ENCODE results near the gene DGCR8.

Gene DGCR8

GRCh38 chr22:20052309-20053259 is 27.5 kb upstream of the DGCR8 start:
- in situ Hi-C loops (cut with MboI; ENCODE audit: low sequenced_read_pairs) = no loop called here

GRCh38 chr22:20053407-20054033 is 26.5 kb upstream of the DGCR8 start:
- in situ Hi-C loops (cut with MboI; ENCODE audit: low sequenced_read_pairs) = no loop called here

GRCh38 chr22:20054034-20054427 is 26.0 kb upstream of the DGCR8 start:
- in situ Hi-C loops (cut with MboI; ENCODE audit: low sequenced_read_pairs) = no loop called here

- in situ Hi-C loops (cut with MboI; ENCODE audit: low sequenced_read_pairs) = no loop called here
These were observed 25.6 kb upstream of the DGCR8 start for GRCh38 chr22:20054485-20054884.

- in situ Hi-C loops (cut with MboI; ENCODE audit: low sequenced_read_pairs) = no loop called here
These were observed 24.9 kb upstream of the DGCR8 start for GRCh38 chr22:20055144-20055543.

GRCh38 chr22:20055654-20056053 is 24.4 kb upstream of the DGCR8 start:
- in situ Hi-C loops (cut with MboI; ENCODE audit: low sequenced_read_pairs) = no loop called here

GRCh38 chr22:20056161-20056560 is 23.9 kb upstream of the DGCR8 start:
- in situ Hi-C loops (cut with MboI; ENCODE audit: low sequenced_read_pairs) = no loop called here

GRCh38 chr22:20056696-20057386 is 23.2 kb upstream of the DGCR8 start:
- in situ Hi-C loops (cut with MboI; ENCODE audit: low sequenced_read_pairs) = no loop called here

- in situ Hi-C loops (cut with MboI; ENCODE audit: low sequenced_read_pairs) = no loop called here
These were observed 22.3 kb upstream of the DGCR8 start for GRCh38 chr22:20057596-20058268.

- in situ Hi-C loops (cut with MboI; ENCODE audit: low sequenced_read_pairs) = no loop called here
These were observed 20.9 kb upstream of the DGCR8 start for GRCh38 chr22:20058989-20059770.

- in situ Hi-C loops (cut with MboI; ENCODE audit: low sequenced_read_pairs) = no loop called here
These were observed 19.2 kb upstream of the DGCR8 start for GRCh38 chr22:20060700-20061480.

- in situ Hi-C loops (cut with MboI; ENCODE audit: low sequenced_read_pairs) = no loop called here
These were observed 18.6 kb upstream of the DGCR8 start for GRCh38 chr22:20061481-20061861.

- in situ Hi-C loops (cut with MboI; ENCODE audit: low sequenced_read_pairs) = no loop called here
These were observed 17.8 kb upstream of the DGCR8 start for GRCh38 chr22:20062043-20062765.

- in situ Hi-C loops (cut with MboI; ENCODE audit: low sequenced_read_pairs) = no loop called here
These were observed 17.3 kb upstream of the DGCR8 start for GRCh38 chr22:20062766-20063083.

GRCh38 chr22:20063271-20064139 is 16.5 kb upstream of the DGCR8 start:
- in situ Hi-C loops (cut with MboI; ENCODE audit: low sequenced_read_pairs) = no loop called here

- in situ Hi-C loops (cut with MboI; ENCODE audit: low sequenced_read_pairs) = no loop called here
These were observed 15.9 kb upstream of the DGCR8 start for GRCh38 chr22:20064140-20064480.

- in situ Hi-C loops (cut with MboI; ENCODE audit: low sequenced_read_pairs) = no loop called here
These were observed 15.3 kb upstream of the DGCR8 start for GRCh38 chr22:20064545-20065262.

All from hTERT RPE-1 (cell line).